NCI-H774 (cell line): Measurements from ENCODE around the gene CCNG2.

ENCODE experiments used
- DNase-seq: peaks from one replicate; lab custom pipeline; 2025; lab: John Stamatoyannopoulos, UW

The CCNG2 gene

GRCh38 chr4:77147079-77147782 is 9.8 kb upstream of the CCNG2 start:
- no peak for DNase-seq

GRCh38 chr4:77148078-77148477 is 8.9 kb upstream of the CCNG2 start:
- DNase-seq = no peak

GRCh38 chr4:77149789-77150188 is 7.2 kb upstream of the CCNG2 start:
- no peak for DNase-seq

GRCh38 chr4:77151241-77151640 is 5.8 kb upstream of the CCNG2 start:
- DNase-seq = no peak

GRCh38 chr4:77152421-77152820 is 4.6 kb upstream of the CCNG2 start:
- no peak for DNase-seq

GRCh38 chr4:77153006-77153405 is 4.0 kb upstream of the CCNG2 start:
- no peak for DNase-seq

GRCh38 chr4:77154065-77154464 is 2.9 kb upstream of the CCNG2 start:
- DNase-seq = no peak

GRCh38 chr4:77154761-77155499 is 2.1 kb upstream of the CCNG2 start:
- DNase-seq = no peak

GRCh38 chr4:77155631-77156452 is 1.2 kb upstream of the CCNG2 start:
- DNase-seq = peak; percentile 14

- DNase-seq = peak; percentile 98
These were observed 485 bp upstream of the CCNG2 start for GRCh38 chr4:77156533-77156911.

- peak; percentile 70 for DNase-seq
These were observed 966 bp downstream of the CCNG2 start for GRCh38 chr4:77157859-77158486.

- no peak for DNase-seq
These were observed 1.5 kb downstream of the CCNG2 start for GRCh38 chr4:77158487-77158861.

- no peak for DNase-seq
These were observed 2.8 kb downstream of the CCNG2 start for GRCh38 chr4:77159806-77160205.

- DNase-seq = no peak
These were observed 6.6 kb downstream of the CCNG2 start for GRCh38 chr4:77163641-77164040.

GRCh38 chr4:77167173-77167572 is 10.2 kb downstream of the CCNG2 start:
- no peak for DNase-seq

- no peak for DNase-seq
These were observed 10.9 kb downstream of the CCNG2 start for GRCh38 chr4:77167866-77168265.

- no peak for DNase-seq
These were observed 12.5 kb downstream of the CCNG2 start for GRCh38 chr4:77169481-77169880.

- DNase-seq = no peak
These were observed 13.9 kb downstream of the CCNG2 start for GRCh38 chr4:77170926-77171325.

- DNase-seq = no peak
These were observed 15.3 kb downstream of the CCNG2 start for GRCh38 chr4:77172336-77172735.

GRCh38 chr4:77174426-77174825 is 17.4 kb downstream of the CCNG2 start:
- no peak for DNase-seq

- no peak for DNase-seq
These were observed 18.2 kb downstream of the CCNG2 start for GRCh38 chr4:77175201-77175611.

GRCh38 chr4:77176640-77177039 is 19.6 kb downstream of the CCNG2 start:
- no peak for DNase-seq
